Forelimb muscle (tissue), 1 donor: Measurements from ENCODE around the gene SOST. TPM values are rescaled to one million over a fixed set of nuclear protein-coding genes. Genes with fewer than 3 reads are reported as not detected.

Experiments
- DNase-seq: peaks from one replicate; pipeline ENCODE4 v3.0.0-alpha.2; 2013; ENCODE audit warnings: low read depth
- polyA plus RNA-seq: library from polyadenylated mRNA; unstranded; fragments of 120-200 nt; gene quantifications from one replicate; pipeline ENCODE4 v1.2.1, GENCODE V29; 2013; ENCODE audit not compliant: insufficient read length

SOST gene
- polyA plus RNA-seq, 1 donor: not detected

- DNase-seq: no peak
Observed at GRCh38 chr17:43707184-43707583, 51.4 kb downstream of the SOST start.

- no peak for DNase-seq
Observed at GRCh38 chr17:43706235-43706634, 52.4 kb downstream of the SOST start.

Other genes with a start within 250 kb of the SOST start
- 5.4 TPM for gene ETV4, start 212.5 kb downstream of the SOST start, polyA plus RNA-seq
- gene MEOX1, start 96.9 kb downstream of the SOST start, polyA plus RNA-seq: 10.4 TPM
- gene DUSP3, start 20.2 kb upstream of the SOST start, polyA plus RNA-seq: 74.0 TPM
- 0.05 TPM for gene CFAP97D1, start 21.6 kb upstream of the SOST start, polyA plus RNA-seq
- 4.4 TPM for gene MPP3, start 74.4 kb upstream of the SOST start, polyA plus RNA-seq
- 2.1 TPM for gene CD300LG, start 88.4 kb upstream of the SOST start, polyA plus RNA-seq
- 2.6 TPM for gene MPP2, start 148.7 kb upstream of the SOST start, polyA plus RNA-seq
- not detected for gene PPY, start 183.7 kb upstream of the SOST start, polyA plus RNA-seq
- gene PYY, start 195.1 kb upstream of the SOST start, polyA plus RNA-seq: not detected
- gene NAGS, start 245.8 kb upstream of the SOST start, polyA plus RNA-seq: 0.48 TPM